G401.6 (cell line): ENCODE results near the gene MAP3K7.
A peak's percentile ranks its signal among the peaks of the same experiment; 100 is the strongest.

Source experiments
- FAIRE-seq: peaks from 2 replicates; lab custom pipeline; 2012; peaks lifted over from hg19 to GRCh38; lab: Jason Lieb, UNC

MAP3K7 gene

GRCh38 chr6:90483956-90484355 is 102.9 kb downstream of the MAP3K7 start:
- no peak for FAIRE-seq

- no peak for FAIRE-seq
Measured at GRCh38 chr6:90483116-90483839, 103.6 kb downstream of the MAP3K7 start.

- no peak for FAIRE-seq
Measured at GRCh38 chr6:90480666-90481065, 106.2 kb downstream of the MAP3K7 start.

DNA sequence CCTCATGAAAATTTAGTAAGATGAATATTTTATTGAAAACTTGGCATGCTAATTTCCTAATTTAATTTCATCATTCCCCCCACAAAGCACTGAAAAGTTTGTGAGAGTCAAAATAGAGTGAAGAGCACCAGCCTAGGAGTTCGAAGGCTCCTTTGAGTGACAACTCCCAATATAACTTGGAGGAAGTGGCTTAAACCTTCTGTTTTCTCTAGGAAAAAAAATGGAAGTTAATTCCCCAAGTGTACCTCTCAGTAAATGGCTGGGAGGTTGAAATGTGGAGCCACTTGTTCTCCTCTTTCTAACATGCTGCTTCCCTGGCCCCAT is 107.3 kb downstream of the MAP3K7 start:
- no peak for FAIRE-seq

GRCh38 chr6:90478789-90479602 is 107.9 kb downstream of the MAP3K7 start:
- FAIRE-seq: peak; percentile 83

DNA sequence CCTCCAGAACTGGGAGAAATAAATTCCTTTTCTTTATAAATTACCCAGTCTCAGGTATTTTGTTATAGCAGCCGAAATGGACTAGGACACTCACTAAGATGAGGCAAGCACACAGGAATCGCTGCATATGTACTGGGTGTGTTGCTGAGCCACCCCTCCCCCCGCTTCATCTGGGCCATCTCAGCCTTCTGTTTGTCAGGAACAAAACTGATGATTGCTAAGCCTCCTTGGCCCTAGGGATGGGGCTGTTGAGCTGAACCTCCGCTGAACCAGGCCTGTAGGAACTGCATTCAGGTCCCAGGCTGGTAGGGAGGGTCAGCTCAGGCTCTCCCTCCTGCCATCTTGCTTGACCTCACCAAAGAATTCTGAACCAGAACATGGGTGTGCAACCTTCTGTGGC is 108.6 kb downstream of the MAP3K7 start:
- FAIRE-seq: no peak

- FAIRE-seq: no peak
Measured at GRCh38 chr6:90477366-90477765, 109.5 kb downstream of the MAP3K7 start.

GRCh38 chr6:90472716-90473115 is 114.2 kb downstream of the MAP3K7 start:
- no peak for FAIRE-seq

DNA sequence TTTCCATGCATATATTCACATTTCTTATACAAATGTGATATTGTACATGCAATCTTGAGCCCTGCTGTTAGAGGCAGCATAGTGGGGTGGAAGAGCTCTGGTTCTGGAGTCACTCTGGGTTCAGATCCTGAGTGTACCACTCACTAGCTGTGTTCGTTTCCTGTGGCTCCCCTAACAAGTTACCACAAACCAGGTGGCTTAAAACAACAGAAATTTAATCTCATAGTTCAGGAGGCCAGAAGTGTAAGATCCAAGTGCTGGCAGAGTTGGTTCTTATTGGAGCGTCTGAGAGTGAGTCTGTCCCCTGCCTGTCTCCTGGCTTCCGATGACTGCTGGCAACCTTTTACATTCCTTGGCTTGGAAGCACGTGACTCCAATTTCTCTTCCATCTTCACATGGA is 115.6 kb downstream of the MAP3K7 start:
- FAIRE-seq: no peak

GRCh38 chr6:90469906-90470305 is 117.0 kb downstream of the MAP3K7 start:
- no peak for FAIRE-seq

DNA sequence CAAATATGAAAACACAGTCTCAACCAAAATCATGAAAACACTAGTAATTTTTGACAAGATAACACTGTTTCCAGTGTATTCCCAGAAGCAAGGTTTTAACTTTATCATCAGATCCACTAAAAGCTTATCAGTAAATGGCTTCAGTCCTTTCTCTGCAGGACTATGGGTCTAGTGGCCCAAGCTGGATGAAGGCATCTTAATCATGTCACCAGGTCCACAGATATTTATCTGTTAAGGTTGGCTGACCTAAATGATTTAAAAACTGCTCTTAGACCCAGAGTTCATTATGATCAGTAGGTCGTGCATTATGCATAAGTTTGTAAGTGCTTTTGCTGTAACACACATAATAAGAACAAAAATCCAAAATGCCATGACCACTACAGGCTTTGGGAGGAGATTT is 118.0 kb downstream of the MAP3K7 start:
- no peak for FAIRE-seq

- no peak for FAIRE-seq
Measured at GRCh38 chr6:90468080-90468479, 118.8 kb downstream of the MAP3K7 start.

GRCh38 chr6:90467546-90467945 is 119.3 kb downstream of the MAP3K7 start:
- FAIRE-seq: no peak

- no peak for FAIRE-seq
Measured at GRCh38 chr6:90466154-90466940, 120.5 kb downstream of the MAP3K7 start.

DNA sequence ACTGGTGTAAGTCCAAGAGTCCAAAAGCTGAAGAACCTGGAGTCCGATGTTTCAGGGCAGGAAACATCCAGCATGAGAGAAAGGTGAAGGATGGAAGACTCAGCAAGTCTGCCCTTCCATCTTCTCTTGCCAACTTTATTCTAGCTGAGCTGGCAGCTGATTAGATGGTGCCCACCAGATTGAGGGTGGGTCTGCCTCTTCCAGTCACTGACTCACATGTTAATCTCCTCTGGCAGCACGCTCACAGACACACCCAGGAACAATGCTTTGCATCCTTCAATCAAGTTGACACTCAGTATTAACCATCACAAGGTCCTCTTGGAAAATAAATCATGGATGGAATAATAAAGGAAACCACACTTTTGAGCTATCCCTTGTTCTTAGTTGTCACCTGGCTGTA is 121.2 kb downstream of the MAP3K7 start:
- no peak for FAIRE-seq

- FAIRE-seq: no peak
Measured at GRCh38 chr6:90464507-90464906, 122.4 kb downstream of the MAP3K7 start.

DNA sequence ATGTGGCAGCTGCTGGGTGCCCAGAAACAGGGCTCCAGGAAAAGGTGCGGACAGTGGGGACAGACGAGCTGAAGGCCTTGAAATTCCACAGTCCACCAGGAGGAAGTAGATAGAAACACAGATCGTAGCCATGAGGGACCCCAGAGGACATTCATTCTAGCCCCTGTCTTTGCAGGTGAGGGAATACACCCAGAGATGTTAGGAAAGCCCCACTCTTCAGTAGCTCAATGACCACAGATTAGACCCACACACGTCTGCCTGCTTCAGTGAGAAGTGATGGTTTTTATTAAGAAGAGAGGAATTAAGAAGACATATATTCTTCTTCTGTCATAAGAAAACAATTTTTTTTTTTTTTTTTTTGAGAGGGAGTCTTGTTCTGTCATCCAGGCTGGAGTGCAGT is 123.0 kb downstream of the MAP3K7 start:
- no peak for FAIRE-seq
